ENCODE data around the gene PRR30. TPM values are rescaled to one million over a fixed set of nuclear protein-coding genes. Genes with fewer than 3 reads are reported as not detected.

PRR30 gene
- total RNA-seq, 1 experiment from 2014 or later: not detected

DNA sequence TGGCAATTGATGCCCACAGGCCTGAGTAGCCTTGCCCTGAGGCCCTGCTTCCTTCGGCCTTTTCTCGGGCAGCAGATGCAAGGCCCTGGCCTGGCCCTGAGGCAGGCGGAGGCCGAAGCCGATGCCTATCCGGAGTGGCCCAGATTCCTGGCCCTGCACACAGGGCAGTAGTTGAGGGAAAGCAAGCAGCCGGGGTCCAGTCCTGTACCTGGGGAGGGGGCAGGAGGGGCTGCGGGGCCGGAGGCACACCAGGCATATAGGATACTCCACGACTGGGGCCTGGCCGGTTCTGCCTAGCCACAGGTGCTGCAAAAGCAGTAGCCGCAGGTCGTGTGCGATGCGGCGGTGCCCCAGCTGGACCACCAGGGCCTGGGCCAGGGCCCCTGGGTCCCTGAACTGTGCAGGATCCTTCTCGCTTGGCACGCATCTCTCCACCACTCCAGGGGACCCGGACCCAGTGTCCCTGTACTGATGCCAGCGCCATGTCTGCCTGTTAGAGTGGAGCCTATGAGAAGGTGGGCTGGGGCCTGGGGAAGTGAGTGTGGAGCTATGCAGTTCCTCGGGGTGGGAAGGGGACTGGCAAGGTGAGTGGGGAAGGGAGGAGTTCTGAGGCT is 1.8 kb downstream of the PRR30 start:
- no peaks in the 10 kb centered on the region for H3K9me3 Mint-ChIP-seq (ENCODE audit: low read depth, unreplicated experiment)
- peaks cover 9% of the 10 kb centered on the region for H3K4me1 Mint-ChIP-seq (ENCODE audit: low read depth, unreplicated experiment)
- no peak for DNase-seq
- H3K36me3 Mint-ChIP-seq (ENCODE audit: insufficient read depth, unreplicated experiment): peaks cover 26% of the 10 kb centered on the region
- TF ChIP-seq, protein P1, sequence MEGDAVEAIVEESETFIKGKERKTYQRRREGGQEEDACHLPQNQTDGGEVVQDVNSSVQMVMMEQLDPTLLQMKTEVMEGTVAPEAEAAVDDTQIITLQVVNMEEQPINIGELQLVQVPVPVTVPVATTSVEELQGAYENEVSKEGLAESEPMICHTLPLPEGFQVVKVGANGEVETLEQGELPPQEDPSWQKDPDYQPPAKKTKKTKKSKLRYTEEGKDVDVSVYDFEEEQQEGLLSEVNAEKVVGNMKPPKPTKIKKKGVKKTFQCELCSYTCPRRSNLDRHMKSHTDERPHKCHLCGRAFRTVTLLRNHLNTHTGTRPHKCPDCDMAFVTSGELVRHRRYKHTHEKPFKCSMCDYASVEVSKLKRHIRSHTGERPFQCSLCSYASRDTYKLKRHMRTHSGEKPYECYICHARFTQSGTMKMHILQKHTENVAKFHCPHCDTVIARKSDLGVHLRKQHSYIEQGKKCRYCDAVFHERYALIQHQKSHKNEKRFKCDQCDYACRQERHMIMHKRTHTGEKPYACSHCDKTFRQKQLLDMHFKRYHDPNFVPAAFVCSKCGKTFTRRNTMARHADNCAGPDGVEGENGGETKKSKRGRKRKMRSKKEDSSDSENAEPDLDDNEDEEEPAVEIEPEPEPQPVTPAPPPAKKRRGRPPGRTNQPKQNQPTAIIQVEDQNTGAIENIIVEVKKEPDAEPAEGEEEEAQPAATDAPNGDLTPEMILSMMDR (IDR thresholded peaks at IDR 0.05; ENCODE audit: unreplicated experiment): no peak
- H3K27ac Mint-ChIP-seq (ENCODE audit: unreplicated experiment): no peak overlapping the region
- no TSS peak for BruUV-seq (replicated peaks)
- H3K4me3 Mint-ChIP-seq (ENCODE audit: low read depth, unreplicated experiment): no peak overlapping the region
- CTCF ChIA-PET: interaction anchor here (0.6 kb wide), 1 partner anchor 14 kb away, joined by 3 read pairs; no protein-coding TSS in a partner anchor
- peaks cover 35% of the 10 kb centered on the region for H3K27me3 Mint-ChIP-seq (ENCODE audit: unreplicated experiment)
- intact Hi-C loops (cut with micrococcal nuclease; ENCODE audit: unreplicated experiment): no loop called here

- CTCF ChIA-PET: no interaction called here
- no peaks in the 10 kb centered on the region for H3K9me3 Mint-ChIP-seq (ENCODE audit: low read depth, unreplicated experiment)
- peaks cover 35% of the 10 kb centered on the region for H3K27me3 Mint-ChIP-seq (ENCODE audit: unreplicated experiment)
- no peak for DNase-seq
- peaks cover 9% of the 10 kb centered on the region for H3K4me1 Mint-ChIP-seq (ENCODE audit: low read depth, unreplicated experiment)
- H3K27ac Mint-ChIP-seq (ENCODE audit: unreplicated experiment): no peak overlapping the region
- no TSS peak for BruUV-seq (replicated peaks)
- intact Hi-C loops (cut with micrococcal nuclease; ENCODE audit: unreplicated experiment): no loop called here
- no peak overlapping the region for H3K4me3 Mint-ChIP-seq (ENCODE audit: low read depth, unreplicated experiment)
- peaks cover 26% of the 10 kb centered on the region for H3K36me3 Mint-ChIP-seq (ENCODE audit: insufficient read depth, unreplicated experiment)
- TF ChIP-seq, protein P1 (IDR thresholded peaks at IDR 0.05; ENCODE audit: unreplicated experiment): no peak
These were observed 2.5 kb downstream of the PRR30 start for GRCh38 chr2:27136751-27137150.

DNA sequence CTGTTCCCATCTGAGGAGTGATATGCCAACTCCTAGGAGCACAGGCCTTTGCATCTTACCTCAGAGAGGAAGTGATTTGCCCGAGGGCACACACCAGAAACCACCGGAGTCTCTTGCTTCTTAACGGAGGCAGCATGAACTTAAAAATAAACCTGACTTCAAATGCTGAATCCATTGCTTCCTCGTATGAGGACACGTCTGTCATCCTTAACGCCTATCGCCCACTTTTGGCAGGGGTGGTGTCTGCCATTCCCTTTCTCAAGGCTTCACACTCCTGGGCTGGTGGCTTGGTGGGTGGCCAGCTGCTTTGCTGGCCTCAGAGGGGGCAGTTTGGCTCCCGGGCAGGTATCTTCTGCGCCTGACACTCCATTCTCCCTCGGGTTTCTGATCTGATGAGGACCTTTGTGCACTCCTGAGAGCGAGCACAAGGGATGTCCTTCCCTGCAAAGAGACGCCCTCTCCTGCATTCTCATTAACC is 3.7 kb downstream of the PRR30 start:
- intact Hi-C loops (cut with micrococcal nuclease; ENCODE audit: unreplicated experiment): no loop called here
- Mint-ChIP-seq H3K4me1 (ENCODE audit: low read depth, unreplicated experiment) (peaks cover 9% of the 10 kb centered on the region), H3K27me3 (ENCODE audit: unreplicated experiment) (peaks cover 35% of the 10 kb centered on the region), H3K27ac (ENCODE audit: unreplicated experiment) (no peak overlapping the region), H3K36me3 (ENCODE audit: insufficient read depth, unreplicated experiment) (peaks cover 26% of the 10 kb centered on the region), H3K4me3 (ENCODE audit: low read depth, unreplicated experiment) (no peak overlapping the region), H3K9me3 (ENCODE audit: low read depth, unreplicated experiment) (no peaks in the 10 kb centered on the region)
- BruUV-seq (replicated peaks): no TSS peak
- CTCF ChIA-PET: no interaction called here
- TF ChIP-seq, protein P1 (IDR thresholded peaks at IDR 0.05; ENCODE audit: unreplicated experiment): no peak
- no peak for DNase-seq

- CTCF ChIA-PET: interaction anchor here (0.7 to 1.6 kb wide), 3 partner anchors 26 to 78 kb away, joined by 3 to 6 read pairs (median 5); no protein-coding TSS in a partner anchor
- TF ChIP-seq, protein P1 (IDR thresholded peaks at IDR 0.05; ENCODE audit: unreplicated experiment): no peak
- no TSS peak for BruUV-seq (replicated peaks)
- no peak for DNase-seq
- Mint-ChIP-seq H3K27ac (ENCODE audit: unreplicated experiment) (peak overlapping the region; percentile 90), H3K9me3 (ENCODE audit: low read depth, unreplicated experiment) (no peaks in the 10 kb centered on the region), H3K4me3 (ENCODE audit: low read depth, unreplicated experiment) (peak overlapping the region; percentile 92), H3K27me3 (ENCODE audit: unreplicated experiment) (peaks cover 30% of the 10 kb centered on the region), H3K36me3 (ENCODE audit: insufficient read depth, unreplicated experiment) (peaks cover 26% of the 10 kb centered on the region), H3K4me1 (ENCODE audit: low read depth, unreplicated experiment) (peaks cover 9% of the 10 kb centered on the region)
- intact Hi-C loops (cut with micrococcal nuclease; ENCODE audit: unreplicated experiment): no loop called here
These were observed 4.3 kb downstream of the PRR30 start for GRCh38 chr2:27134781-27135477.

Data from Calu3 (cell line).